NCI-H187 treated with DMSO at 0.1 percent for 48 hours (cell line): Measurements from ENCODE around the gene AQP12B.
"Not testable (repeated sequence)": the region's sequence is repeated elsewhere in the genome, so short reads cannot be mapped to it uniquely, and the experiment has no call there.

ENCODE experiments used
- DNase-seq: peaks from one replicate; lab custom pipeline; 2025; lab: John Stamatoyannopoulos, UW

AQP12B gene

GRCh38 chr2:240682431-240683224 lies at the start of gene AQP12B:
Gene AQP12B (minus strand): TSS chr2:240682885. CDS start chr2:240682837, 48 bp downstream.
- DNase-seq = not testable (repeated sequence)

- DNase-seq = no peak
Measured at GRCh38 chr2:240732184-240732583, 49.5 kb upstream of the AQP12B start.

DNA sequence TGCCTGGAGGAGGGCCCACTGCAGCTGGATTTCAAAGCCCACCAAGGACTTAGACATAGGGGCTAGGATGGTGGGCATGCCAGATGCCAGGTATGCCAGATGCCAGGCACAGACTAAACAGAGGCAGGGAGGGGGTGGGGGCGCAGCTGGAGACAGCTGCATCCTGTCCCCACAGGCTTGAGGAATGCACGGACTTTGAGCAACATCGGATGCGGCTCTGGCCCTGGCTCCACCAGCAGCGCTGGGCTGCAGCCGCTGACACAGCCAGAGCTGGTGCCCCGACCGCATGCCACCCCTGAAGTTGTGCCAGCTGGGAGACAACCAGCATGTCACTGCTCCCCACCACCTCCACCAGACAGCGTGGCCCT lies 48.5 kb upstream of the AQP12B start:
- DNase-seq = no peak

DNA sequence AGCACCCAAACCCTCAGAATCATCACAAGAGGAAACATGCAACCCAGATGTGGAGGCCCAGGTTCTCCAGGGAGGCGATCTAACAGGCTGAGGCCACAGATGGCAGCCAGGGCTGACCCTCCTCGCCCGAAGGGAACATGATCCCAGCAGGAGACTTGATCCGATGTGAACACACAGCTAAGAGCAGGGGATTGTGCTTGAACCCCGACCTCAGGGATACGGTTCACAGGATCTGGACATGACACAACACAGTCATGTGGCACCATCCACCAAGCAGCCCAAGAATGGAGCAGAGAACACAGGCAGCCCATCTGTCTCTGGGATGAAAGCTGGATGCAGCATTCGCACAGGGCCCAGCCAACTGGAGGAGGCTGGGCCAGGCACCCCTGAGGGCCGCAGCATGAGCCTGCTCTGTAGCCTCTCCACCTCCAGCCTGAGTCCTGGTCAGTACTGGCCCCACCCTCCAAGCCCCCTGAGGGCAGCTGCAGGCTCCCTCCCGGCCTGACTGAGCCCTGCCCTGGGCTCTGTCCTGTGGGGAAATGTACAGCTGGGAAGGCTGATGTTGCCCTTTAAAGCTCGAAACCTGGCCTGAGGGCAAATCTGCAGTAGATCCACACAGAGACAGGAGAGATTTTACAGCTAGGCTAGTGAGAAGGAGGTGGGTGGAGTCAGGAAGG lies 48.0 kb upstream of the AQP12B start:
- no peak for DNase-seq

DNA sequence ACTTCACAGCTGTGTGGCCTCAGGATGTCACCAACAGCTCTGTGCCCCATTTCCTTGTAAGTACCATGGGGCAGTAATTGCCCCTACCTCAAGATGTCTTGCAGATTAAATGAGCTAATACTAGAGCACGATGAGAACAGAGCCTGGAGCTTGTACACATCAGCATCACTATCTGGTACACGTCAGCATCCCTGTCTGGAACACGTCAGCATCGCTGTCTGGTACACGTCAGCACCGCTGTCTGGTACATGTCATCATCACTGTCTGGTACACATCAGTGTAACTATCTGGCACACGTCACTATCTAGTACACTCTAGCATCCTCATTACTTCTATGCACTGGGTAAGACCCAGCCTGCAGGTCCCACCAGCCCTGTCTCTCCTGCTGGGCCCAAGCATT lies 46.1 kb upstream of the AQP12B start:
- no peak for DNase-seq

DNA sequence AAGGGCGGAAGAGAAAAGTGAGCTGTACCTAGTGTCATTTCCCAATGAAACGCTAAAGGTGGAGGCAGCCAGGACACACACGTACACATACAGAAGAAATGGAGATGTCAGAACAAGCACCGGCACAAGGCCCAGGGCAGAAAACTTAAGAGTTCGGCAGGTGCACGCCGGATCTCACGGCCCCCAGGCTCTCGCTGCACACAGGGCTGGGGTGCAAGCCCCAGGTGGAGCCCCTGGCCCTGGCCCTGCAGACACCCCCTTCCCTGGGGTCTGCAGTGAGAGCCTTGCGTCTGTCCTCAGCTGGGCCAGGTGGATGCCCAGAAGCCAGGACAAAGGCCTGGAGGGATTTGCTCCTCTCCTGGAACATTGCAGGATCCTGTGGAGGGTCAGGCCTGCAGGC lies 45.7 kb upstream of the AQP12B start:
- no peak for DNase-seq

- DNase-seq = no peak
Measured at GRCh38 chr2:240727913-240728312, 45.2 kb upstream of the AQP12B start.

DNA sequence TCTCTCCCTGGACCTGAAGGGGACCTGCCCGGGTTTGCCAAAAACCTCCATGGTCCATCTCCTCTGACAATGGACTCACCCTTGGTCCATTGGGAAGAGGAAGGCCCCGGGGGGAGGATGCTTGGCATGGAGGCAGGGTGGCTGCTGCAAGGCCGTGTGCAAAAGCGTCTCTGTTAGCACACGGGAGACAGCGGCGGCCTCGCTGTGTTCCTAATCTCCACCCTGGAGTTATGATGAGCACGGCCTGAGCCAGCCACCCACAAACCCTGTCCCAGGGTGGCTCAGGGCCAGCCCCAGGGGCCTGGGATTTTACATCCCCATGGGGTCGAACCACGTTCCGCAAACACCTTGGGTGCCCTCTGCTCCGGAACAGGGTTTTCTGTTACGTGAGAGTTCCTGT lies 44.8 kb upstream of the AQP12B start:
- DNase-seq = no peak

DNA sequence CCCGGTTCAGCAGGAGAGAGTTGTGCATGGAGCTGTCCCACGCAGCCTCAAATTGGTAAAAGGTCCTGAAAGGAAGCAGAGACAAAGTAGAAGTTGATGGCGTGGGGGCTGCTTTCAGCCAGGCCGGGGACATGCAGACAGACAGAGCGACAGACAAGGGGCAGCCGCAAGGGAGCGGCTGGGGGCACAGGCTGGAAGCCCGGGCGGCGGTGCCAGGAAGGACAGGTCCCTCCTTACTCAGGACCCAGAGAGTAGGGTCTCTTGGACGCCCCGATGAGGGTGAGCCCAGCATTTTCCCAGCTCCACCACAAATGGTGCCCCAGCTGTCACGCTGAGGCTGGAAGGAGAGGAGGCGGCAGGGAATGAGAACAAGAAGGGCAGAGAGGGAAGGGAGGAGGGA lies 44.2 kb upstream of the AQP12B start:
- DNase-seq = no peak

GRCh38 chr2:240725671-240726070 lies 43.0 kb upstream of the AQP12B start:
- no peak for DNase-seq

GRCh38 chr2:240725266-240725665 lies 42.6 kb upstream of the AQP12B start:
- DNase-seq = no peak

DNA sequence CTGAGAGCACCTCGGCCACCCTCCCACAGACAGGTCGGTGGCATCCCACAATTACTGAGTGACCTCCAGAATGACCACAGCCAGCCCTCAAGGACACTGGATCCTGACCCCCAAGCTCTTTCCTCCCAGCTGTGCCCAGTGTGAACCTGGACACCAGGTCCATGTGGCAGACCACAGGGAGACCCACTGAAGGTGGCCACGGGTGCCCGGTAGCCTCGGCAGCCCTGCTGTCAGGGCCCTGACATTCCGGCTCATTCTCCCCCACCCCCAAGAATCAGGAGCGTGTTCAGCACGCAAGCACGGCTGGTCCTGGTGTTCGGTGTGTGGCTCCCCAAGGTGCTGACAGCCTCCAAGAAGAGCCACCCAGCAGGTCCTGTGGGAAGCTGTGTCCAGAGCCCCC lies 41.7 kb upstream of the AQP12B start:
- no peak for DNase-seq

GRCh38 chr2:240723851-240724250 lies 41.2 kb upstream of the AQP12B start:
- no peak for DNase-seq

DNA sequence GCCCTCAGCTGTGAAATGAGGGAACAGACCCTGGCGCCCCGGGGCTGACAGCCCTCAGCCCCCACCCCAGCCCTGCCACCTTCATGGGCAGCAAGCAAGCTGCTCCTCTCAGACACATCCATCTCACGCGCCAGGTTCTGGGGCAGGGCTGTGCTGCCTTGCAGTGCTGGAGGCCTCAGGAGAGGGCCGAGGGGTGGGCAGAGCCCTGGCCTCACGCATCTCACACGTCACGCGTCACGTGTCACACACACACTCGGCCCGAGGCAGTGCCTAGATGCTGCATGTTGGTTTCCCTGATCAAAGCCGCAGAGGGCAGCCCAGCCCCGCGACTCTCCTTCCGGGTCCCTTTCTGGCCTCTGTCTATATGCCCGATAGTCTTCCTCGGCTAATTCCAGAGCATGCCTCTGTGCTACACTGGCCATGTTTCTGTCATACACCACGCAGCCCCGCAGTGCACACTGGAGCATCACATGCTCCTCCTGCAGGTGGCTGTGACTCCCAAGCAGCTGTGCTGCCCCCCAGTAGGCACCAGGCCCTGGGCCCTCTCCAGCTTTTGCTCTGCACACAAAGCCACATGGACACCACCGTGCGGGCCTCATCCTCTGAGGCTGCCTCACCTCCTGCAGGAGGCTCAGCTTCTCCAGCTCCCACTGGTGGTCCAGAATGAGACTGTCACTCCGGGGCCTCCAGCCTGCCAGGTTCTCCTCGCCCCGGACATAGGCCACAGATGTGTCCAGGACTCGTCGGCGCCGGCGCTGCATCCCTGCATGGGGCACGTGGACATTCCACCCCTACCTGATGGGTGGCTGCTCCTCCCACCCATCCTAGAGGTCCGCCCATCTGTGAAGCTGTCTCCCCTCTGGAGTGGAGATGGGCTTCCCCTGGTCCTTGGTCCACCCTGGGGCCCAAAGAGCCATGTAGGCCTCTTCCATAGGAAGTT lies 40.4 kb upstream of the AQP12B start:
- DNase-seq = no peak

DNA sequence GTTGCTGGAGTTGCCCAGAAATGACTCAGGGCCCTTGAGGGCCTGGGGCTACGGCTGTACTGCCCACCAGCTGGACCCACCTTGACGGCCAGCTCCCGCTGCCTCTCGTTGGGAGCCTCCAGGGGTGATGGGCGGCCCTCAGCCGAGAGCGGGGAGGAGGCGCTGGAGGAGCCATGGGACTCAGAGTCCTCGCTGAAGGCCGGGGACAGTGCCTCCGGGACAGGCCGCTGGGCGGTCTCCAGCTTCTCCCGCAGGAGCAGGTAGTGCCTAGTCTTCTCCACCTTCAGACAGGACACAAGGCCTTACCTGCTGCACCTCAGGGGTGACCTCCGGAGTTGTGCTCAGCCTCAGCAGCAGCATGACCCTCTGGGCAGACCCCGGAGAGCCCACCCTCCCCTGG lies 39.7 kb upstream of the AQP12B start:
- no peak for DNase-seq

GRCh38 chr2:240721596-240722180 lies 39.0 kb upstream of the AQP12B start:
- no peak for DNase-seq

DNA sequence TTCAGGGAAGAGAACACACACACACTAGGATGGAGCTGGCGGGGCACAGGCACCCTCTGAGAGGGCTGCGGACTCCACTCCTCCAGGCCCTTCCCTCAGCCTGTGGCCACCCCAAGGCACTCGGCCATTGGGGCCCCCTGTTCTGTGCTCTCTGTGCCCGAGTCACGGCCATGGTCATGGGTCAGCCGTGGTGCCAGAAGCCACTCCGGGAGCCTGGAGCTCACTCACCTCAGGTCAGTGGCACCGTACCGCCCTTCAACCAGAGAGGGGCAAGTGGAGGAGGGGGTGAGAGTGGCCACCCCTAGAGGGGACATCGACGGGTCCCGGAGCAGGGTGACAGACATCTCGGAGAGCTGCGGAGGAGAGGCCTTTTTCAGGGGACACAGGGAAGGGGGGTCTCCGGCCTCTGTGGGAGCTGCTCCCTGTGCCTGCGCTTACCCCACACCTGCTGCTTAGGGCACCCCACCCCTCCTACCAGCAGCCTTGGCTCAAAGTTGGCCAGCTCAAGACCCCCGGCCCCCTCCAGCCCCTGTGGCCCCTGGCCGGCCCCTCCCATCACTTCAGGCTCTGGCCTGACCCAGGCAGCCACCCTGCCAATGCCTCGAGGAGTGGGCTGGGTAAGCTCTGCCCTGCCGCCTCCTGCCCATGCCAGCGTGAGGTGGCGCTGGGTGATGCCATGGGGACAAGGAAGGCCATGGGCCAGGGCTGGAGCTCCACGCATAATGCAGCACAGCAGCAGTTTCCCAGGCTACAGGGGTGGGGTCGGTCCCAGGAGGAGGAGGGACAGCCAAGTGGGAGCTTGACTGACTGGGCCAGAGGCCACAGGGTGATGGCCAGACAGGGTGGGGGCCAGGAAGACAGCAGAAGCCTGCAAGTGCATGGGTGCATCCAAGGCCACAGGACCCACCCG lies 38.3 kb upstream of the AQP12B start:
- no peak for DNase-seq

DNA sequence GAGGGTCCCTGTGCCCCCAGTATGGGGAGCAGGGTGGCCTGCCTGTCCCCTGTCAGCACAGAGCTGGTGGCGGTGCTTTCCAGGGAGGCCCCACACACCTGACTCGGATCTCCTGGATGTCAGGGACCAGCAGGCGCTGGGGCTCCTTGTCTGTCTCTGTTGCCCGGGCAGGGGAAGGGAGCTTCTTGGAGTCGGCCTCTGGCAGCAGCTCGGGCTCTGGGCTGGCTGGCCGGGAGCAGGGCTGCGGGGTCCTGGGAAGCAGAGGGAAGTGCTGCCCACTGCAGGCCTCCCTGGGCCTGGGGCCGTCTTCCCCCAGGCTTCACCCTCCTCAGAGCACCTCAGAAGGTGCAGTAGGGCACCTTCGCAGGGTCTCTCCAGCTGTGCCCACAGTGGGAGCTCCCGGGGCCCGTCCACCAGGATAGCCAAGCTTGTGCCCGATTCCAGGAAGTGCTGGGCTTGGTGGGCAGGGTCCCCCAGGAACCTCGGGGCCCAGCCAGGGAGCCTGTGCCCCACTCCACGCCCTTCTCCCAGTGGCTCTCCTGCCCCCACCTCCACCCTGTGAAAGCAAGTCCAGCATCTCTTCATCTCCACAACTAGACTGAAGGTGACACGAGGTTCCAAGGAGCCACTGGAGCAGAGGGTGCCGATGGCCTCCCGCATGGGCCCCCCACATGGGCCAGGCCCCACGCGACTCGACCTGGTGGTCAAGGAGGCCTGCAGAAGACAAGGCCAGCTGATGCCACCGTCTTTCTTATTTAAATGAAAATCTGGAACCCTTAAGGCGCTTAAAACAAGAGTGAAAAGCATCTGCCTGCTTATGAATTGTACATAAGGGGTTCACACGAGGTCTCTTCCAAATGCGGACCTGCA lies 37.2 kb upstream of the AQP12B start:
- no peak for DNase-seq

- no peak for DNase-seq
Measured at GRCh38 chr2:240718896-240719490, 36.3 kb upstream of the AQP12B start.
